Natural killer cell (primary cell): ENCODE results near the gene TEAD1. TPM values are rescaled to one million over a fixed set of nuclear protein-coding genes. Genes with fewer than 3 reads are reported as not detected.

Experiments
- ATAC-seq, 3 donors: fragments of 150-1000 bp in 2 of 3; fragments of 200-7000 bp in 1 of 3; cut with Tn5 transposase; 1 replicate in 1 of 3; 2 replicates in 2 of 3; pipeline ENCODE4 v1.10.0; 2021; ENCODE audit warnings: mild to moderate bottlenecking in 2 of 3, moderate library complexity in 2 of 3
- DNase-seq, 2 donors: peaks; one replicate each; pipeline versions ENCODE4 v3.0.0 to v3.0.0-alpha.2; 2013 to 2021; ENCODE audit warnings: mixed read lengths in 1 of 2
- H3K27ac ChIP-seq: one replicate; pipeline ENCODE4 v1.5.1; 2013; ENCODE audit warnings: mild to moderate bottlenecking, low read length
- H3K27me3 ChIP-seq: one replicate; pipeline ENCODE4 v1.6.1; 2013; ENCODE audit warnings: low read length; ENCODE audit not compliant: control insufficient read depth, insufficient read depth
- H3K36me3 ChIP-seq: one replicate; pipeline ENCODE4 v1.6.1; 2013; ENCODE audit warnings: low read length; ENCODE audit not compliant: control insufficient read depth, insufficient read depth
- H3K4me1 ChIP-seq: one replicate; pipeline ENCODE4 v1.6.1; 2013; ENCODE audit warnings: low read length; ENCODE audit not compliant: control insufficient read depth, insufficient read depth
- H3K4me3 ChIP-seq: one replicate; pipeline ENCODE4 v1.5.1; 2013; ENCODE audit warnings: low read length
- H3K9me3 ChIP-seq: one replicate; pipeline ENCODE4 v1.6.1; 2013; ENCODE audit warnings: low read length; ENCODE audit not compliant: control insufficient read depth, insufficient read depth
- H3K27ac Mint-ChIP-seq, 2 donors: one replicate each; pipeline ENCODE4 v1.8.0; 2022; ENCODE audit warnings: mild to moderate bottlenecking in 2 of 2, mixed read lengths in 2 of 2, moderate library complexity in 1 of 2
- H3K27me3 Mint-ChIP-seq, 2 donors: one replicate each; pipeline ENCODE4 v1.8.0; 2022; ENCODE audit warnings: low read depth in 2 of 2, mixed read lengths in 2 of 2
- H3K36me3 Mint-ChIP-seq: one replicate; pipeline ENCODE4 v1.8.0; 2022; ENCODE audit warnings: mixed read lengths
- H3K4me1 Mint-ChIP-seq, 2 donors: one replicate each; pipeline ENCODE4 v1.8.0; 2022; ENCODE audit warnings: mixed read lengths in 2 of 2
- H3K4me3 Mint-ChIP-seq: one replicate; pipeline ENCODE4 v1.8.0; 2022; ENCODE audit warnings: mild to moderate bottlenecking, moderate library complexity, mixed read lengths
- H3K9me3 Mint-ChIP-seq, 2 donors: one replicate each; pipeline ENCODE4 v1.8.0; 2022; ENCODE audit warnings: mixed read lengths in 2 of 2
- WGBS: methylation state at CpG from one replicate; pipeline ENCODE4 v1.1.7; 2013; ENCODE audit warnings: missing lambda C conversion rate; ENCODE audit not compliant: insufficient coverage; 5-methylcytosine and 5-hydroxymethylcytosine counted together
- intact Hi-C: fragments of 100-400 bp; cut with micrococcal nuclease; formaldehyde crosslinking; loops from one replicate; pipeline ENCODE4 v1.14.2; 2022
- total RNA-seq, 4 donors: library from RNA; stranded (reverse); fragments of 120-200 nt in 1 of 4; gene quantifications; one replicate each; pipeline versions ENCODE4 v1.2.3 to v1.2.4, GENCODE V29; 2013 to 2022
- TF ChIP-seq, protein P1 (sequence below): fragments of 200-600 bp; IDR thresholded peaks from one replicate; pipeline ENCODE4 v1.8.0; 2022; ENCODE audit warnings: antibody characterized with exemption

TEAD1 gene
- total RNA-seq, 3 donors from 2014 or later (not counting 1 experiment from before 2014, with no cell fraction given): not detected

DNA sequence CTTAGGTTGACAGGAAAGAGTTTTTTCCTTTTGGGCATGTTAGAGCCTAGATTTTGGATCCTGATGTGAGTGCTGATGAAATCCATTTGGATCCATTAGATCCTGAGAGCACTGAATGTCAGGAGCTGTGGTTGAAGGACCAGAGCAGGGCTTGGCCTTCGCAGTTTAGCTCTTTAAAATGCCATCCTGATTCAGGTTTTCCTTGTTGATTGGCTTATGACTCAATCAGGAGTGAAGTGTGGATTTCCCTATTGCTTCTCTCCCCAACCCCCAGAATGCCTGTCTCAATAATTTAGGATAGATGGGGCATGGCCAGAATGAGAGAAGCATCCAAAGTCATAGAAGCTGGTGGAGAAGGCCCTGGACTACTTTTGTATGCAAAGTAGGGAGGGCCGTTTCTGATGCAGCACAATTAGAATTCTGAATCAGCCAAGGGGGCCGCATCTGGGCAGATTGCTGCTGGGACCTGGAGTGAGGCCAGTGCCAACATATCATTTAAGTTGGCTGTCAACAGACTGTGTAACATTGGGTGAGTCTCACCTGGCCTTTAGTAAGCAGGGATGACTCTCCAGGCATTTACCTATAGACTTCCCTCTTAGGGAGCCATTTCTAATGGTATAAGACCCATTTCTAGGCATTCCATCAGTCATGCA, 80.5 kb downstream of the TEAD1 start:
- TF ChIP-seq, protein P1, sequence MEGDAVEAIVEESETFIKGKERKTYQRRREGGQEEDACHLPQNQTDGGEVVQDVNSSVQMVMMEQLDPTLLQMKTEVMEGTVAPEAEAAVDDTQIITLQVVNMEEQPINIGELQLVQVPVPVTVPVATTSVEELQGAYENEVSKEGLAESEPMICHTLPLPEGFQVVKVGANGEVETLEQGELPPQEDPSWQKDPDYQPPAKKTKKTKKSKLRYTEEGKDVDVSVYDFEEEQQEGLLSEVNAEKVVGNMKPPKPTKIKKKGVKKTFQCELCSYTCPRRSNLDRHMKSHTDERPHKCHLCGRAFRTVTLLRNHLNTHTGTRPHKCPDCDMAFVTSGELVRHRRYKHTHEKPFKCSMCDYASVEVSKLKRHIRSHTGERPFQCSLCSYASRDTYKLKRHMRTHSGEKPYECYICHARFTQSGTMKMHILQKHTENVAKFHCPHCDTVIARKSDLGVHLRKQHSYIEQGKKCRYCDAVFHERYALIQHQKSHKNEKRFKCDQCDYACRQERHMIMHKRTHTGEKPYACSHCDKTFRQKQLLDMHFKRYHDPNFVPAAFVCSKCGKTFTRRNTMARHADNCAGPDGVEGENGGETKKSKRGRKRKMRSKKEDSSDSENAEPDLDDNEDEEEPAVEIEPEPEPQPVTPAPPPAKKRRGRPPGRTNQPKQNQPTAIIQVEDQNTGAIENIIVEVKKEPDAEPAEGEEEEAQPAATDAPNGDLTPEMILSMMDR: no peak
- no peak overlapping the region for H3K27ac ChIP-seq
- no peaks in the 10 kb centered on the region for H3K27me3 ChIP-seq
- H3K27ac Mint-ChIP-seq: no peak overlapping the region
- no peaks in the 10 kb centered on the region for H3K4me1 Mint-ChIP-seq
- no peak for DNase-seq
- peaks cover 9 to 13% of the 10 kb centered on the region in 2 donors for H3K27me3 Mint-ChIP-seq
- H3K4me1 ChIP-seq: no peaks in the 10 kb centered on the region
- no peaks in the 10 kb centered on the region for H3K36me3 ChIP-seq
- H3K9me3 Mint-ChIP-seq: no peaks in the 10 kb centered on the region
- no peak overlapping the region for H3K4me3 ChIP-seq
- no peaks in the 10 kb centered on the region for H3K36me3 Mint-ChIP-seq
- no peak overlapping the region for H3K4me3 Mint-ChIP-seq
- intact Hi-C loops: no loop called here
- H3K9me3 ChIP-seq: no peaks in the 10 kb centered on the region
- ATAC-seq: no peak
- WGBS: 81% methylated on average over 3 of the region's 3 CpGs

DNA sequence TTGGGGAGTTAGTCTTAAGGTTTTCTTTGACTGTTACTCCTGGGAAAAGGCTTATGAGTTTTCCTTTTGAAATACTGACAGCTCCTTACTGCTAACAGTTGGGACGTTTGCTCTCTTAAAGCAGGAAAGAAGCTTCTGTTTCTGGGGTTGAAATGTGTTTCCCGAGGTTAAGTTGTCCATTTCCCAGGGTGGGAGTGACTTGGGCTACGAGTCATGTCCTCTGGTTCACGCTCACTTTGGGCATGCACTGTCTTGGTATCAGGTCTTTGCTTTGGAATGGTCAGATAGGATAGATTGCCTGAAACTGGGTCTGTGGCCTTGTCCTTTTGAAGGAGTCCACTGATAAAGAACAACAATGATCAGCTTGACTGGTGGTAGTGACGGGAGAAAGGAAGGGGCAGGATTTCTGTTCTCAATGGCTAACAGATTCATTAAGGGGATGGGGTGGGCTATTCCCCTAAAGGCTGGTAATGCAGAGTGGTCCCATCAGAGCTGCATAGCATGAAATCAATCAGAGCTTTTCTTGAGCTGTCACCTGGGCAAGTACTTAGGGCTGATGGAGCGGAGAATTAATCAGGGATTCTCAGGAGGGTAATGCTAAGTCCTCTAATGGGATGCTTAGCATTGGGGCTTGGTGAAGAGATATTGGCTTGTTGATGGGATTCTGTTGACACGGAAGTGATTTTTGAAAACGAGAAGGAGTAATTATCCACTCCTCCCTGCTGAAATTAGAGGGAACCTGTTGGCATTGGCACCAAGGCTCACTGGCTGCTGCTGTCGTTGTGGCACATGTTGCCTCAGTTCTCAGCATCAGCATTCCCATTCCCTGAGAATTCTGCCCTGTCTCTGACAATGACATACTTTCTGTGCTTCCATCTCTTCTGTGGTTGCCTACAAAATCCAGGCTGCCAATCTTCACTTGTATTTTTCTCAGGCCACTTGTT, 81.6 kb downstream of the TEAD1 start:
- Mint-ChIP-seq H3K27ac (no peak overlapping the region), H3K4me1 (no peaks in the 10 kb centered on the region), H3K27me3 (peaks cover 6 to 24% of the 10 kb centered on the region in 2 donors), H3K4me3 (no peak overlapping the region), H3K9me3 (no peaks in the 10 kb centered on the region), H3K36me3 (no peaks in the 10 kb centered on the region)
- ATAC-seq: no peak
- Histone ChIP-seq H3K27ac (no peak overlapping the region), H3K27me3 (no peaks in the 10 kb centered on the region), H3K9me3 (no peaks in the 10 kb centered on the region), H3K36me3 (no peaks in the 10 kb centered on the region), H3K4me3 (no peak overlapping the region), H3K4me1 (no peaks in the 10 kb centered on the region)
- intact Hi-C loops: no loop called here
- TF ChIP-seq, protein P1: no peak
- 67% methylated on average over 9 of the region's 9 CpGs for WGBS
- DNase-seq: no peak

DNA sequence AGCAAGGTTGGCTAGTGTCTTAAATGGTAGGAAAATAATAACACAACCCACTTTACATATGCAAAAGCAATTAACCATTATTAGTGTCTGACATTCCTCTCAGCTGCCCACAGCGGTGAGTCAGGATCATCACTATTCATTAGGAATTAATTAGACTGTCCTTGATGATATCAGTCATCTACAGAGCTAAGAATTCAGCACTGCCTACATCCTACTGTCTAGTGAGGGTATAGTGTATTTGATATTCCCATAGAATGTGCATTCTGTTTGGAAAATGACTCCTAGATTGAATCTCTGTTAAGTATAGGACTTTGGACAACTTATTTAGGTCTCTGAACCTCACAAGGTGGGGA, 82.2 kb downstream of the TEAD1 start:
- no peak for ATAC-seq
- Mint-ChIP-seq H3K27me3 (peaks cover 8 to 30% of the 10 kb centered on the region in 2 donors), H3K27ac (no peak overlapping the region), H3K4me1 (no peaks in the 10 kb centered on the region), H3K9me3 (no peaks in the 10 kb centered on the region), H3K4me3 (no peak overlapping the region), H3K36me3 (no peaks in the 10 kb centered on the region)
- H3K27ac ChIP-seq: no peak overlapping the region
- DNase-seq: no peak
- H3K9me3 ChIP-seq: no peaks in the 10 kb centered on the region
- no peak overlapping the region for H3K4me3 ChIP-seq
- H3K4me1 ChIP-seq: no peaks in the 10 kb centered on the region
- no peaks in the 10 kb centered on the region for H3K27me3 ChIP-seq
- WGBS: 100% methylated on average over 1 of the region's 1 CpG
- intact Hi-C loops: no loop called here
- no peaks in the 10 kb centered on the region for H3K36me3 ChIP-seq
- TF ChIP-seq, protein P1: no peak
